Stomach (tissue), 4 donors: ENCODE data around the gene POLR2I.

Experiments used
- EP300 ChIP-seq: sonication (generic); formaldehyde crosslinking; IDR thresholded peaks from one replicate; pipeline ENCODE4 v1.6.1; 2017; ENCODE audit warnings: antibody characterized with exemption
- POLR2A ChIP-seq, 4 donors: fragments of 450-650 bp; IDR thresholded peaks; one replicate each; pipeline ENCODE4 v1.6.1; 2016; ENCODE audit warnings: antibody characterized with exemption in 4 of 4, control low read depth in 2 of 4, mild to moderate bottlenecking in 1 of 4, moderate library complexity in 1 of 4
- POLR2AphosphoS5 ChIP-seq, 3 donors: sonication (generic); formaldehyde crosslinking; IDR thresholded peaks; one replicate each; pipeline ENCODE4 v1.6.1; 2016; ENCODE audit warnings: antibody characterized with exemption in 3 of 3
- TF ChIP-seq, protein P1 (sequence below), 7 experiments: fragments of 450-650 bp in 4 of 7; fragments of 200-600 bp in 3 of 7; sonication (generic) in 3 of 7; IDR thresholded peaks; one replicate each; pipeline ENCODE4 v1.5.1; 2016 to 2019; ENCODE audit warnings: antibody characterized with exemption in 7 of 7, control low read depth in 2 of 7, mild to moderate bottlenecking in 1 of 7

DNA sequence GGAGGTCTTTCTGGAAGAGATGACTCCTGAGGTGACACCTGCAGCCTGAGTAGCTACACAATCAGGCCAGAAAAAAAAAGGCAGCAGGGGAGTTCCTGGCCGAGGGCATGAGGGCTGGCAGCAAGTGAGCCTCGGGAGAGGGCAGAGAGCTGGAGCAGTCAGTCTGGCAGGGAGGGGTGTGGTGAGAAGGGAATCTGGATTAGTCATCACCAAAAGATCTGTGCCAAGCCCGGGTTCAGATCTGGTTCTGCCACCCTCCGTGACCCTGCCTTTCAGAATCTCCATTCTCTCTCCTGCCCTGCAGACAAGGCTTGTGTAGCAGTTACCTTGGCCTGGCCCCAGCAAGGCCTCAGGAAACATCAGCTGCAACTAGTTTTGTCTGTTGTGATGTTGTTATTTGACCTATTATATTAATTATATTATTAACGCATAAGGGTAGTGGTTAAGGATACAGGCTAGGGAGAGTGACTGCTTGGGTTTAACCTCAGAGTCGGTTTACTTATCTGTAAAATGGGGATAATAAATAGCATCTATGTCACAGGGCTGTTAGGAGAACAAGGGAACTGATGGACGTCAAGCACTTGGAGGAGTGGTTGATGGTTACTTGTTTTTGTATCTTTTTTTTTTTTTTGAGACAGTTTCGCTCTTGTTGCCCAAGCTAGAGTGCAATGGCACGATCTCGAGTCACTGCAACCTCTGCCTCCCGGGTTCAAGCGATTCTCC lies 22.4 kb upstream of the POLR2I start:
- TF ChIP-seq, protein P1, sequence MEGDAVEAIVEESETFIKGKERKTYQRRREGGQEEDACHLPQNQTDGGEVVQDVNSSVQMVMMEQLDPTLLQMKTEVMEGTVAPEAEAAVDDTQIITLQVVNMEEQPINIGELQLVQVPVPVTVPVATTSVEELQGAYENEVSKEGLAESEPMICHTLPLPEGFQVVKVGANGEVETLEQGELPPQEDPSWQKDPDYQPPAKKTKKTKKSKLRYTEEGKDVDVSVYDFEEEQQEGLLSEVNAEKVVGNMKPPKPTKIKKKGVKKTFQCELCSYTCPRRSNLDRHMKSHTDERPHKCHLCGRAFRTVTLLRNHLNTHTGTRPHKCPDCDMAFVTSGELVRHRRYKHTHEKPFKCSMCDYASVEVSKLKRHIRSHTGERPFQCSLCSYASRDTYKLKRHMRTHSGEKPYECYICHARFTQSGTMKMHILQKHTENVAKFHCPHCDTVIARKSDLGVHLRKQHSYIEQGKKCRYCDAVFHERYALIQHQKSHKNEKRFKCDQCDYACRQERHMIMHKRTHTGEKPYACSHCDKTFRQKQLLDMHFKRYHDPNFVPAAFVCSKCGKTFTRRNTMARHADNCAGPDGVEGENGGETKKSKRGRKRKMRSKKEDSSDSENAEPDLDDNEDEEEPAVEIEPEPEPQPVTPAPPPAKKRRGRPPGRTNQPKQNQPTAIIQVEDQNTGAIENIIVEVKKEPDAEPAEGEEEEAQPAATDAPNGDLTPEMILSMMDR (IDR thresholded peaks at IDR 0.05): no peak
- no peak for TF ChIP-seq POLR2A (IDR thresholded peaks at IDR 0.05)
- peak in 2 of 3 donors; percentile 68 to 72 for TF ChIP-seq POLR2AphosphoS5 (IDR thresholded peaks at IDR 0.05)
- TF ChIP-seq EP300: no peak
